ENCODE results near the gene NACC2. TPM values are rescaled to one million over a fixed set of nuclear protein-coding genes. Genes with fewer than 3 reads are reported as not detected.

Gene NACC2
- polyA plus RNA-seq, 6 donors from 2014 or later = 0.04 to 0.11 (median 0.06) TPM; not detected in 2

- ATAC-seq (ENCODE audit: low read depth in 2 of 2) (no peak), DNase-seq (no peak)
- H3K4me3 Mint-ChIP-seq = peak overlapping the region in 2 of 8 donors; percentile 36 to 57
- no peak overlapping the region for H3K27ac Mint-ChIP-seq
- peaks cover 0 to 12% (median 9%) of the 10 kb centered on the region in 3 donors for H3K4me1 Mint-ChIP-seq
- no peaks in the 10 kb centered on the region for H3K36me3 Mint-ChIP-seq
- no peaks in the 10 kb centered on the region for H3K9me3 Mint-ChIP-seq
- peaks cover 17 to 63% (median 40%) of the 10 kb centered on the region in 3 donors for H3K27me3 Mint-ChIP-seq
These were observed 40.4 kb upstream of the NACC2 start for GRCh38 chr9:136135326-136136126.

GRCh38 chr9:136133959-136134484, 38.9 kb upstream of the NACC2 start:
- H3K27ac Mint-ChIP-seq = no peak overlapping the region
- peak overlapping the region; percentile 27 to 86 (median 76) for H3K4me3 Mint-ChIP-seq
- DNase-seq (no peak), ATAC-seq (ENCODE audit: low read depth in 2 of 2) (no peak)
- H3K9me3 Mint-ChIP-seq = no peaks in the 10 kb centered on the region
- H3K4me1 Mint-ChIP-seq = peaks cover 0 to 12% (median 9%) of the 10 kb centered on the region in 3 donors
- H3K36me3 Mint-ChIP-seq = no peaks in the 10 kb centered on the region
- H3K27me3 Mint-ChIP-seq = peaks cover 17 to 78% (median 55%) of the 10 kb centered on the region in 3 donors

DNA sequence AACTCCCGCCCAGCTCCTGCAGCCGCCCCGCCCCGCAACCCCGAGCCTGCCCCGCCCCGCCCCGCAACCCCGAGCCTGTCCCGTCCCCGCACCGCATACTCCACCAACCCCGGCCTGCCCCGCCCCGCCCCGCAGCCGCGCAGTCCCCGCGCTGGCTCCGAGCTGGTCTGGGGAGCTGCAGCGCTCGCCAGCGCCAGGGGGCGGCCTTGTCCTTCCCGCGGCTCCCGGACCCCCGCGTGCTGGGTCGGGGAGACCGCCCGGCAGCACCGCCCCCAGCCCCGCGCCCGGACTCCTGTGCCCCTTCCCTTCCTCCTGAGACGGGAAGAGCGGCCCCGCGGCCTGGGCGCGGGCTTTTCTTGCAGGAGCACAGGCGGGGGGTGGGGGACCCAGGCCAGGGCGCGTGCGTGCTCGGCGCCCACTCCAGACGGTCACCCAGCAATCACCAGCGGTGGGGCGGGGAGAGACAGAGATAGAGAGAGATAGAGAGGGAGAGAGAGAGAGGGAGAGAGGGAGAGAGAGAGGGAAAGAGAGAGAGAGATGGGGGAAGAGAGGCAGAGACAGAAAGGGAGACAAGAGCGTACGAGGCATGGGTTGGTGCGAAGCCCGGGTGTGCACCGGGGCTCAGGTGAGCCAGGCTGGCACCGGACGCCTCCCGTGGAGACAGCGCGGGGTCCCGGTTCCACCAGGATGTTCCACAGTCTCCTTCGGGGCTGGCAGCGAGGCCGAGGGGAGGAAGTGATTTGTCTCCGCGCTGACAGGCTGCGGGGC, 38.3 kb upstream of the NACC2 start:
- H3K36me3 Mint-ChIP-seq = no peaks in the 10 kb centered on the region
- peak overlapping the region; percentile 27 to 86 (median 76) for H3K4me3 Mint-ChIP-seq
- H3K27me3 Mint-ChIP-seq = peaks cover 13 to 80% (median 61%) of the 10 kb centered on the region in 3 donors
- no peaks in the 10 kb centered on the region for H3K9me3 Mint-ChIP-seq
- H3K4me1 Mint-ChIP-seq = peaks cover 0 to 12% (median 9%) of the 10 kb centered on the region in 3 donors
- no peak overlapping the region for H3K27ac Mint-ChIP-seq
- ATAC-seq (ENCODE audit: low read depth in 2 of 2) (peak; percentile 79 to 81), DNase-seq (peak; percentile 47)

GRCh38 chr9:136132512-136133050, 37.5 kb upstream of the NACC2 start:
- no peak for ATAC-seq (ENCODE audit: low read depth in 2 of 2)
- Mint-ChIP-seq H3K36me3 (no peaks in the 10 kb centered on the region), H3K27ac (no peak overlapping the region), H3K9me3 (peaks cover 0 to under 1% (median 0%) of the 10 kb centered on the region in 7 donors), H3K27me3 (peaks cover 13 to 83% (median 67%) of the 10 kb centered on the region in 3 donors), H3K4me3 (no peak overlapping the region), H3K4me1 (peaks cover 0 to 12% (median 9%) of the 10 kb centered on the region in 3 donors)
- DNase-seq = no peak

DNA sequence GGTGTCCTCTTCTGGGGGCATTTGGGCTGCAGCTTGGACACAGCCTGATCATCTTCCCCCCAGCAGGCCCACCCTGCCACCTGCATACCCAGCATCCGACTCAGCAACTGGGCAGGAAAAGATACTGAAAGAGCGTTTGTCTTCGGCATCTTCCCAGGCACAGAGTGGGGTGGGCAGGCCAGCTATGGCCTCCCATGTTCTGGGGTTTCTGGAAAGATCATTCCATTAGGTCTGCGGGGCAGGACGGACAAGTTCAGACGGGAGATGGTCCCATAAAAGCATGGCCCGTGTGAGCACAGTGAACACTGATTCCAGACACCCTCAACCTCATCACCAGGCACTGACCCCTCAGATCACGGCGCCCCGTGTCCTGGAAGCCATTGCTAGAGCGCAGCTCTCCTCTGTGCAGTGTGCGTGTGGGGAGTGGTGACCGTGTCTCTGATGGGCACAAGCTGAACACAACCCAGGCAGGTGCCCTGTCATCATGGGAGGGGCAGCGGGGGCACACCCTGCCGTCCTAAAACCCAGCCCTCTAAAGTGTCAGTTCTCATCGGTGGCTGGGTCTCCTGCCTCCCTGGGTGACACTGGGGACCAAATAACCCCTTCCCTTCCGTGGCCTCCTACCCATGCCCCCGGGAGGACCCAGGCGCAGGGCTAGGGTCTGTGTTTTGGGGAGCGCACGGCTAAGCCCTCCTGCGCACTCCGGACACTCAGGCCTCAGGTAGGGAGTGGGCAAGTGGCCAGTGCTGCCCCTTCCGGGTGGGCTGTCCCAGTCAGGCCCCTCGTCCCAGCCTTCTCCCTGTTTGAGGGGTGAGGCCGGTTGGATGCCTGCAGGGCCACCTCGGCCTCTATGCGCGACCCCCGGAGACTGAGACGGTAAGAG, 36.8 kb upstream of the NACC2 start:
- peaks cover 0 to 12% (median 9%) of the 10 kb centered on the region in 3 donors for H3K4me1 Mint-ChIP-seq
- no peak for ATAC-seq (ENCODE audit: low read depth in 2 of 2)
- peaks cover 13 to 80% (median 65%) of the 10 kb centered on the region in 3 donors for H3K27me3 Mint-ChIP-seq
- DNase-seq = no peak
- no peaks in the 10 kb centered on the region for H3K36me3 Mint-ChIP-seq
- H3K27ac Mint-ChIP-seq = no peak overlapping the region
- H3K4me3 Mint-ChIP-seq = peak overlapping the region in 3 of 8 donors; percentile 55 to 76 (median 71)
- peaks cover 0 to 1% (median 0%) of the 10 kb centered on the region in 7 donors for H3K9me3 Mint-ChIP-seq

DNA sequence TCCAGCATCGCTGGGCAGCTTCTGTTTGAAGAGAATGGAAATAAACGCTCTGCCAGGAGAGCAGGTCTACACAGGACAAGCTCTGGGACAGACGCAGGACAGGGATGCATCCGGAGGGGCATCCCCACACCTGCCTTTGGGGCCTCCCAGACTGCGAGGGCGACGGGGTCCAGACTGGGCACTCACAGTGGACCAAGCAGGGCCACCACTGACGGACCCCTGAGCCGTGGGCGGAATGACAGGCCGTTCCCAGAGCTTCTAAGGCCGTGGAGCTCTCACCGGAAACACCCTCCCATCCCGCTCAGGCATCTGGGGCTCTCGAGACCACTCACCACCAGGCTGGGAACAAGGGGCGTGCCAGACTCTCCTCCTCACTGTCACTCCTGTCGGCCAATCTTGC, 34.1 kb upstream of the NACC2 start:
- Mint-ChIP-seq H3K9me3 (peaks cover 0 to 5% (median 0%) of the 10 kb centered on the region in 7 donors), H3K27me3 (peaks cover 14 to 69% (median 64%) of the 10 kb centered on the region in 3 donors), H3K36me3 (no peaks in the 10 kb centered on the region), H3K4me1 (peaks cover 0 to 15% (median 8%) of the 10 kb centered on the region in 3 donors), H3K27ac (no peak overlapping the region), H3K4me3 (no peak overlapping the region)
- DNase-seq (no peak), ATAC-seq (ENCODE audit: low read depth in 2 of 2) (no peak)

DNA sequence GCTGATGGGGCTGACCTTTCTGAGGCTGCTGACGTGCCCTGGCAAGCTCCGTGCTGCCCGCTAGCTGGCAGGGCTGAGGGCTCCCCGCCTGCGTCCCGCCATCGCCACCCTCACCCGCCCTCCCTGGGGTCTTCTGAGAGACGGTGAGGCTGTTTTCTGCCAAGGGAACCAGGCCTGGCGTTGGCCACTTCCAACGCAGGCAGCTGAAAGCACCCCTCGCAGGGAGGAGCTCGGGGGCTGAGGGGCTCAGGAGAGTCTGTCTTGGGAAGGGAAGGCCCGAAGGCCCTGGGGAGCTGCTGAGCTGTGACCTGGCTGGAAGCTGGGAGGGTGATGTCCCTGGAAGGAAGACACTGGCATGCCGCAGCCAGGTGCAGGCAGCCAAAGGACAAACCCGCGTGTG, 33.3 kb upstream of the NACC2 start:
- Mint-ChIP-seq H3K36me3 (no peaks in the 10 kb centered on the region), H3K9me3 (peaks cover 0 to 5% (median 0%) of the 10 kb centered on the region in 7 donors), H3K4me1 (peaks cover 0 to 8% (median under 1%) of the 10 kb centered on the region in 3 donors), H3K4me3 (no peak overlapping the region), H3K27me3 (peaks cover 8 to 63% (median 56%) of the 10 kb centered on the region in 3 donors), H3K27ac (no peak overlapping the region)
- ATAC-seq (ENCODE audit: low read depth in 2 of 2) (no peak), DNase-seq (no peak)

GRCh38 chr9:136127313-136127712, 32.2 kb upstream of the NACC2 start:
- H3K27ac Mint-ChIP-seq = no peak overlapping the region
- H3K4me3 Mint-ChIP-seq = peak overlapping the region in 1 of 8 donors; percentile 61

GRCh38 chr9:136124976-136125692, 30.0 kb upstream of the NACC2 start:
- Mint-ChIP-seq H3K9me3 (peaks cover 0 to 5% (median 0%) of the 10 kb centered on the region in 7 donors), H3K4me3 (peak overlapping the region in 1 of 8 donors; percentile 24), H3K27ac (no peak overlapping the region), H3K4me1 (peaks cover 3 to 14% (median 5%) of the 10 kb centered on the region in 3 donors), H3K36me3 (no peaks in the 10 kb centered on the region), H3K27me3 (peaks cover 8 to 43% (median 39%) of the 10 kb centered on the region in 3 donors)
- no peak for ATAC-seq (ENCODE audit: low read depth in 2 of 2)
- no peak for DNase-seq

More at GRCh38 chr9:136127313-136127712, 32.2 kb upstream of the NACC2 start:
- no peaks in the 10 kb centered on the region for H3K36me3 Mint-ChIP-seq
- DNase-seq (no peak), ATAC-seq (ENCODE audit: low read depth in 2 of 2) (no peak)
- H3K9me3 Mint-ChIP-seq = peaks cover 0 to 5% (median 0%) of the 10 kb centered on the region in 7 donors
- peaks cover 8 to 61% (median 56%) of the 10 kb centered on the region in 3 donors for H3K27me3 Mint-ChIP-seq
- peaks cover 3 to 14% (median 5%) of the 10 kb centered on the region in 3 donors for H3K4me1 Mint-ChIP-seq

GRCh38 chr9:136122425-136123383, 27.6 kb upstream of the NACC2 start:
- Mint-ChIP-seq H3K36me3 (no peaks in the 10 kb centered on the region), H3K9me3 (peaks cover 0 to 5% (median 0%) of the 10 kb centered on the region in 7 donors), H3K27me3 (peaks cover 8 to 21% (median 18%) of the 10 kb centered on the region in 3 donors), H3K4me3 (peak overlapping the region in 2 of 8 donors; percentile 49 to 59), H3K4me1 (peaks cover 5 to 14% (median 7%) of the 10 kb centered on the region in 3 donors), H3K27ac (peak overlapping the region in 2 of 6 donors; percentile 47 to 53)
- peak in 1 of 2 donors; percentile 8 for ATAC-seq (ENCODE audit: low read depth in 2 of 2)
- peak; percentile 65 for DNase-seq

DNA sequence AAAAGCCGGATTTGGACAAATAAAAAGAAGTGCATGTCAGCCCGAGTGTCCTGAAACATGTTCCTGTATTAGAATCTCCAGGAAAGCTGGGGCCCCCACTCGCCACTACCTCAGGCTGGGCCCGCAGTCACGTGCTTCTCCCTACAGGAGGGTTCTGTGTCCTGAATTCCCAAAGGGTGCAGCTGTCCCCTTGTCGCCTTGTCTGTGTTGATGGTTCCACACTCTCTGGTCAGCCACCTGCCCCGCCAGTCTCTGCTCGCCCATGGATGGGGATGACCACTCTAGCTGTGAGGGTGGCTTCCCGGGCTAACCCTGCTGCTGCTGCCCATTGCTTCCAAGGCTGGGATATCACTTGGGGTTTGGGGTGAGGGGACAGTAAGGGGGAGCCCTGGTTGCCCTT, 26.7 kb upstream of the NACC2 start:
- ATAC-seq (ENCODE audit: low read depth in 2 of 2) = no peak
- H3K27ac Mint-ChIP-seq = peak overlapping the region in 2 of 6 donors; percentile 53 to 62
- H3K27me3 Mint-ChIP-seq = peaks cover 8 to 17% (median 12%) of the 10 kb centered on the region in 3 donors
- no peak for DNase-seq
- peak overlapping the region in 3 of 8 donors; percentile 19 to 59 (median 41) for H3K4me3 Mint-ChIP-seq
- H3K9me3 Mint-ChIP-seq = peaks cover 0 to 5% (median 0%) of the 10 kb centered on the region in 7 donors
- no peaks in the 10 kb centered on the region for H3K36me3 Mint-ChIP-seq
- peaks cover 5 to 14% (median 9%) of the 10 kb centered on the region in 3 donors for H3K4me1 Mint-ChIP-seq
